Peyer's patch (tissue), 4 donors: Measurements from ENCODE around the gene POLK.

Experiments
- POLR2A ChIP-seq, 2 donors: fragments of 450-650 bp; IDR thresholded peaks; one replicate each; pipeline ENCODE4 v1.5.1; 2017; ENCODE audit warnings: antibody characterized with exemption in 2 of 2, mild to moderate bottlenecking in 2 of 2, moderate library complexity in 2 of 2
- TF ChIP-seq, protein P1 (sequence below), 6 experiments: fragments of 450-650 bp in 4 of 6; fragments of 200-600 bp in 2 of 6; sonication (generic) in 1 of 6; IDR thresholded peaks; one replicate each; pipeline ENCODE4 v1.5.1; 2017 to 2019; ENCODE audit warnings: antibody characterized with exemption in 6 of 6, mild to moderate bottlenecking in 3 of 6, moderate library complexity in 1 of 6

- TF ChIP-seq POLR2A (IDR thresholded peaks at IDR 0.05) = no peak
- TF ChIP-seq, protein P1, sequence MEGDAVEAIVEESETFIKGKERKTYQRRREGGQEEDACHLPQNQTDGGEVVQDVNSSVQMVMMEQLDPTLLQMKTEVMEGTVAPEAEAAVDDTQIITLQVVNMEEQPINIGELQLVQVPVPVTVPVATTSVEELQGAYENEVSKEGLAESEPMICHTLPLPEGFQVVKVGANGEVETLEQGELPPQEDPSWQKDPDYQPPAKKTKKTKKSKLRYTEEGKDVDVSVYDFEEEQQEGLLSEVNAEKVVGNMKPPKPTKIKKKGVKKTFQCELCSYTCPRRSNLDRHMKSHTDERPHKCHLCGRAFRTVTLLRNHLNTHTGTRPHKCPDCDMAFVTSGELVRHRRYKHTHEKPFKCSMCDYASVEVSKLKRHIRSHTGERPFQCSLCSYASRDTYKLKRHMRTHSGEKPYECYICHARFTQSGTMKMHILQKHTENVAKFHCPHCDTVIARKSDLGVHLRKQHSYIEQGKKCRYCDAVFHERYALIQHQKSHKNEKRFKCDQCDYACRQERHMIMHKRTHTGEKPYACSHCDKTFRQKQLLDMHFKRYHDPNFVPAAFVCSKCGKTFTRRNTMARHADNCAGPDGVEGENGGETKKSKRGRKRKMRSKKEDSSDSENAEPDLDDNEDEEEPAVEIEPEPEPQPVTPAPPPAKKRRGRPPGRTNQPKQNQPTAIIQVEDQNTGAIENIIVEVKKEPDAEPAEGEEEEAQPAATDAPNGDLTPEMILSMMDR (IDR thresholded peaks at IDR 0.05) = no peak
Measured at GRCh38 chr5:75610201-75610600, 98.5 kb downstream of the POLK start.
